OCI-LY1 (cell line): ENCODE data around the gene FAM161A.

Source experiments
- H2AFZ ChIP-seq: fragments of 200-600 bp; sonication (generic), shearing (Covaris generic); 2 replicates; pipeline ENCODE4 v1.6.0; 2014; ENCODE audit warnings: antibody characterized with exemption, mild to moderate bottlenecking, low read length
- H3F3A ChIP-seq: fragments of 200-600 bp; sonication (generic), shearing (Covaris generic); 2 replicates; pipeline ENCODE4 v1.6.0; 2014; ENCODE audit warnings: mild to moderate bottlenecking, antibody characterized with exemption, low read length, moderate library complexity; ENCODE audit not compliant: insufficient read depth
- H3K27ac ChIP-seq: fragments of 200-600 bp; sonication (generic); 2 replicates; pipeline ENCODE4 v1.5.1; 2014; ENCODE audit warnings: low read length, mixed run types, mild to moderate bottlenecking, low read depth; ENCODE audit not compliant: poor library complexity, severe bottlenecking
- H3K27me3 ChIP-seq: fragments of 200-600 bp; sonication (generic); 2 replicates; pipeline ENCODE4 v1.6.0; 2014; ENCODE audit warnings: antibody characterized with exemption, mild to moderate bottlenecking, low read length, moderate library complexity; ENCODE audit not compliant: insufficient read depth
- H3K36me3 ChIP-seq: fragments of 200-600 bp; sonication (generic); 2 replicates; pipeline ENCODE4 v1.6.1; 2014; ENCODE audit warnings: mild to moderate bottlenecking, antibody characterized with exemption, low read length, moderate library complexity, mixed read lengths; ENCODE audit not compliant: insufficient read depth
- H3K4me1 ChIP-seq: fragments of 200-600 bp; sonication (generic); 2 replicates; pipeline ENCODE4 v1.5.1; 2014; ENCODE audit warnings: mild to moderate bottlenecking, low read length, moderate library complexity; ENCODE audit not compliant: insufficient read depth, severe bottlenecking
- H3K4me2 ChIP-seq: fragments of 200-600 bp; sonication (generic), shearing (Covaris generic); 2 replicates; pipeline ENCODE4 v1.6.1; 2014; ENCODE audit warnings: low read length
- H3K4me3 ChIP-seq: fragments of 200-600 bp; sonication (generic); 2 replicates; pipeline ENCODE4 v1.5.1; 2014; ENCODE audit warnings: low read length, low read depth, mild to moderate bottlenecking, mixed read lengths; ENCODE audit not compliant: poor library complexity, severe bottlenecking
- H3K79me2 ChIP-seq: fragments of 200-600 bp; shearing (Covaris generic); 2 replicates; pipeline ENCODE4 v1.6.1; 2016; ENCODE audit warnings: mixed run types, low read length, mixed read lengths; ENCODE audit not compliant: insufficient read depth
- H3K9ac ChIP-seq: fragments of 200-600 bp; sonication (generic), shearing (Covaris generic); 2 replicates; pipeline ENCODE4 v1.6.1; 2014; ENCODE audit warnings: mild to moderate bottlenecking, low read length, mixed read lengths
- H3K9me2 ChIP-seq: fragments of 200-600 bp; sonication (generic), shearing (Covaris generic); 2 replicates; pipeline ENCODE4 v1.6.1; 2014; ENCODE audit warnings: low read depth, mild to moderate bottlenecking, low read length, mixed read lengths
- H3K9me3 ChIP-seq: fragments of 200-600 bp; shearing (Covaris generic); 2 replicates; pipeline ENCODE4 v1.6.1; 2014; ENCODE audit warnings: low read length, mixed read lengths
- H4K20me1 ChIP-seq: fragments of 200-600 bp; sonication (generic), shearing (Covaris generic); 2 replicates; pipeline ENCODE4 v1.6.0; 2016; ENCODE audit warnings: mild to moderate bottlenecking, low read length; ENCODE audit not compliant: insufficient read depth
- CTCF ChIP-seq: fragments of 200-600 bp; sonication (generic), shearing (Covaris generic); IDR thresholded peaks from 2 replicates; pipeline ENCODE4 v1.5.1; 2017; ENCODE audit warnings: mild to moderate bottlenecking, antibody characterized with exemption, low read length, moderate library complexity, mixed read lengths
- EZH2 ChIP-seq: fragments of 200-600 bp; sonication (generic), shearing (Covaris generic); IDR thresholded peaks from 2 replicates; pipeline ENCODE4 v1.8.0; 2017; ENCODE audit warnings: borderline replicate concordance, mixed run types, mild to moderate bottlenecking, antibody characterized with exemption, low read length, moderate library complexity, mixed read lengths

Gene FAM161A

GRCh38 chr2:61834893-61835292 lies 19.0 kb downstream of the FAM161A start:
- Histone ChIP-seq H3K4me3 (no peak overlapping the region), H3F3A (no peaks in the 10 kb centered on the region; the same call in 1 of the 2 replicates), H3K27ac (no peak overlapping the region), H3K9me3 (no peaks in the 10 kb centered on the region), H3K9ac (no peak overlapping the region), H3K36me3 (peaks cover 5% of the 10 kb centered on the region; the same call in 1 of the 2 replicates), H3K27me3 (no peaks in the 10 kb centered on the region), H2AFZ (no peak overlapping the region), H3K9me2 (no peaks in the 10 kb centered on the region), H4K20me1 (no peaks in the 10 kb centered on the region), H3K79me2 (no peaks in the 10 kb centered on the region), H3K4me1 (no peaks in the 10 kb centered on the region), H3K4me2 (no peak overlapping the region)
- TF ChIP-seq EZH2 (no peak), CTCF (no peak)

- no peak for TF ChIP-seq CTCF
- TF ChIP-seq EZH2, result no peak
- Histone ChIP-seq H3K4me3 (no peak overlapping the region), H3K9ac (no peak overlapping the region), H3K9me2 (no peaks in the 10 kb centered on the region), H3K4me1 (no peaks in the 10 kb centered on the region), H3K27ac (no peak overlapping the region), H3K27me3 (no peaks in the 10 kb centered on the region), H2AFZ (no peak overlapping the region), H3K36me3 (peaks cover 5% of the 10 kb centered on the region; the same call in 1 of the 2 replicates), H3F3A (no peaks in the 10 kb centered on the region; the same call in 1 of the 2 replicates), H3K4me2 (no peak overlapping the region), H4K20me1 (no peaks in the 10 kb centered on the region), H3K79me2 (no peaks in the 10 kb centered on the region), H3K9me3 (no peaks in the 10 kb centered on the region)
These were observed 19.9 kb downstream of the FAM161A start for GRCh38 chr2:61833971-61834370.

- H3K27ac ChIP-seq, result no peak overlapping the region
- H3K9ac ChIP-seq, result no peak overlapping the region
- no peaks in the 10 kb centered on the region for H3K9me3 ChIP-seq
- H3K4me1 ChIP-seq, result no peaks in the 10 kb centered on the region
- H3K27me3 ChIP-seq, result no peaks in the 10 kb centered on the region
- no peak overlapping the region for H3K4me3 ChIP-seq
- H3K79me2 ChIP-seq, result no peaks in the 10 kb centered on the region
- peaks cover 5% of the 10 kb centered on the region; the same call in 1 of the 2 replicates for H3K36me3 ChIP-seq
- H2AFZ ChIP-seq, result no peak overlapping the region
- H4K20me1 ChIP-seq, result no peaks in the 10 kb centered on the region
- H3F3A ChIP-seq, result no peaks in the 10 kb centered on the region; the same call in 1 of the 2 replicates
- no peak overlapping the region for H3K4me2 ChIP-seq
- no peaks in the 10 kb centered on the region for H3K9me2 ChIP-seq
- TF ChIP-seq EZH2 (no peak), CTCF (no peak)
These were observed 21.5 kb downstream of the FAM161A start for GRCh38 chr2:61832183-61832841.
